Kidney (tissue), 14 donors: ENCODE data around the gene NEDD4L. TPM values are rescaled to one million over a fixed set of nuclear protein-coding genes. Genes with fewer than 3 reads are reported as not detected.

ENCODE experiments used
- DNase-seq, 5 donors: peaks; one replicate each; pipeline ENCODE4 v3.0.0-alpha.2; 2013 to 2020
- FAIRE-seq: peaks from 2 replicates; lab custom pipeline; 2012; peaks lifted over from hg19 to GRCh38; lab: Jason Lieb, UNC
- H3K27ac ChIP-seq, 2 donors: one replicate each; pipeline ENCODE4 v1.7.0; 2013; ENCODE audit warnings: low read depth in 2 of 2, low read length in 2 of 2, inconsistent platforms in 1 of 2
- H3K27me3 ChIP-seq: one replicate; pipeline ENCODE4 v1.7.1; 2013; ENCODE audit warnings: low read length, inconsistent platforms; ENCODE audit not compliant: control insufficient read depth, insufficient read depth
- H3K36me3 ChIP-seq, 3 donors: one replicate each; pipeline versions ENCODE4 v1.7.0 to v1.7.1; 2013; ENCODE audit warnings: low read length in 3 of 3, control low read depth in 1 of 3, inconsistent platforms in 1 of 3; ENCODE audit not compliant: insufficient read depth in 3 of 3, control insufficient read depth in 2 of 3
- H3K4me1 ChIP-seq, 3 donors: one replicate each; pipeline versions ENCODE4 v1.7.0 to v1.7.1; 2013; ENCODE audit warnings: low read length in 3 of 3, inconsistent platforms in 1 of 3, low read depth in 1 of 3; ENCODE audit not compliant: control insufficient read depth in 2 of 3, insufficient read depth in 2 of 3
- H3K4me3 ChIP-seq, 3 donors: one replicate each; pipeline versions ENCODE4 v1.7.0 to v1.8.1; 2013; ENCODE audit warnings: low read length in 3 of 3, control low read depth in 1 of 3, inconsistent platforms in 1 of 3
- H3K9ac ChIP-seq, 3 donors: one replicate each; pipeline versions ENCODE4 v1.7.0 to v1.7.1; 2013; ENCODE audit warnings: low read length in 3 of 3, control low read depth in 1 of 3, inconsistent platforms in 1 of 3
- H3K9me3 ChIP-seq, 3 donors: one replicate each; pipeline versions ENCODE4 v1.7.0 to v1.7.1; 2013; ENCODE audit warnings: low read length in 3 of 3, control low read depth in 1 of 3, inconsistent platforms in 1 of 3; ENCODE audit not compliant: control insufficient read depth in 2 of 3, insufficient read depth in 1 of 3
- intact Hi-C: fragments of 100-400 bp; cut with DNase I; formaldehyde crosslinking; loops from one replicate; pipeline ENCODE4 v1.11.1; 2022
- polyA plus RNA-seq: library from polyadenylated mRNA; stranded (reverse); fragments of 350-450 nt; fragmentation: Illumina TruSeq; extraction: RNeasy Lipid Tissue Mini Kit (QIAGEN cat#74804); gene quantifications from one replicate; pipeline ENCODE4 v1.2.3, GENCODE V29; 2014; ENCODE audit warnings: low read depth, low replicate concordance; ENCODE audit not compliant: insufficient read depth
- total RNA-seq: library from RNA; stranded (reverse); fragmentation: NEBNext Ultra II Directional; extraction: Animal tissue kit (Norgen Biotek cat#: 25700); gene quantifications from one replicate; pipeline ENCODE4 v1.2.1, GENCODE V29; 2021
- TF ChIP-seq, protein P1 (sequence below): IDR thresholded peaks from 3 replicates; pipeline ENCODE4 v1.5.1; 2012; ENCODE audit warnings: mild to moderate bottlenecking, moderate library complexity, borderline replicate concordance; ENCODE audit not compliant: insufficient read depth; ENCODE audit errors: extremely low read depth
- donor health status: control.
- donor health status: control.
- donor health status: control.
- donor health status: control.
- donor health status: control.
- donor health status: DM: yes; HTN: yes; CAD: no.
- donor health status: Normal renal cell carcinoma (clear cell type).

NEDD4L gene
- total and polyA plus RNA-seq, 2 donors from 2014 or later, result 90.8 to 95.7 TPM

DNA sequence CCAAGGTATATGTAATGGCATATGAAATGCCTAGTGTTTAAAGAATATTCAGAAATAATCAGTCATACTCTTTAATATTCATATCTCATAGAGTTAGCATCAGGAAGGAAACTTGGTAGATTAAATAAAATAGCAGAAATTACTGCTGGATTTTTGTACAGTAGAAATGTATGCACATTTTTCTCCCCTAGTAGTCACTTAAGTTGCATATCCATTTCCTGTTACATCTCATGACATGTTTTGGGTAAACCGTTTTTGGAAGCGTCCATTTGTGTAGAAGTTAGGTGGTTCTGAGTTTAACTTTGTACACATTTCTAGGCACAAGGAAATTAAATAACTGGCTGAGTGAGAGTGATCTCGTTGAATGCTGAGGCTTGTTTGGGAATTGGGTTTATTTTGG is 21.9 kb downstream of the NEDD4L start:
- Histone ChIP-seq H3K27ac (no peak overlapping the region), H3K4me1 (peaks cover 0 to 9% (median 0%) of the 10 kb centered on the region in 3 donors), H3K9me3 (no peaks in the 10 kb centered on the region), H3K4me3 (no peak overlapping the region), H3K36me3 (no peaks in the 10 kb centered on the region), H3K9ac (no peak overlapping the region), H3K27me3 (no peaks in the 10 kb centered on the region)
- TF ChIP-seq, protein P1, sequence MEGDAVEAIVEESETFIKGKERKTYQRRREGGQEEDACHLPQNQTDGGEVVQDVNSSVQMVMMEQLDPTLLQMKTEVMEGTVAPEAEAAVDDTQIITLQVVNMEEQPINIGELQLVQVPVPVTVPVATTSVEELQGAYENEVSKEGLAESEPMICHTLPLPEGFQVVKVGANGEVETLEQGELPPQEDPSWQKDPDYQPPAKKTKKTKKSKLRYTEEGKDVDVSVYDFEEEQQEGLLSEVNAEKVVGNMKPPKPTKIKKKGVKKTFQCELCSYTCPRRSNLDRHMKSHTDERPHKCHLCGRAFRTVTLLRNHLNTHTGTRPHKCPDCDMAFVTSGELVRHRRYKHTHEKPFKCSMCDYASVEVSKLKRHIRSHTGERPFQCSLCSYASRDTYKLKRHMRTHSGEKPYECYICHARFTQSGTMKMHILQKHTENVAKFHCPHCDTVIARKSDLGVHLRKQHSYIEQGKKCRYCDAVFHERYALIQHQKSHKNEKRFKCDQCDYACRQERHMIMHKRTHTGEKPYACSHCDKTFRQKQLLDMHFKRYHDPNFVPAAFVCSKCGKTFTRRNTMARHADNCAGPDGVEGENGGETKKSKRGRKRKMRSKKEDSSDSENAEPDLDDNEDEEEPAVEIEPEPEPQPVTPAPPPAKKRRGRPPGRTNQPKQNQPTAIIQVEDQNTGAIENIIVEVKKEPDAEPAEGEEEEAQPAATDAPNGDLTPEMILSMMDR, result no peak
- FAIRE-seq (no peak), DNase-seq (no peak)
- intact Hi-C loops, result loop anchor here (5.0 kb wide), 1 partner anchor 261 kb away; no protein-coding TSS in a partner anchor

DNA sequence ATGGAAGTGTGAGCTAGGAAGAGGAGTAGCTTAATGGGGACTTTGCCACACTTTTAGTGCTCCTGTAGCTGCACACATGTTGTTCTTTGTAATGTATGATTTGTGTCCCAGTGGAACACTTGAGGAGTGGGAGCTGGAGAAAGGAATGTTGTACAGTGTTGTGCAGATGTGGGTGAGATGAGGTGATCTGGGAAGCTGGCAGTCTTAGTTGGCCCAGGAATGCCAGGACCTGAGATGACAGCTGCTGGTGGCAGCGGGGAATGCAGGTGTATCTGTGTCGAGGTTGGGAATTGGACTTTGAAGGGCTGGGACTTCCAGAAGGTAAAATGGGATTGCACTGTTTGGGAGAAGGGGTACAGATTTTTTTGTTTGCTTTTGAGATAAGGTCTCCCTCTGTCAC is 23.6 kb downstream of the NEDD4L start:
- Histone ChIP-seq H3K36me3 (no peaks in the 10 kb centered on the region), H3K4me1 (peaks cover 0 to 9% (median 0%) of the 10 kb centered on the region in 3 donors), H3K9me3 (no peaks in the 10 kb centered on the region), H3K9ac (no peak overlapping the region), H3K4me3 (no peak overlapping the region), H3K27ac (no peak overlapping the region), H3K27me3 (no peaks in the 10 kb centered on the region)
- peak in 3 of 5 donors; percentile 45 to 80 (median 60) for DNase-seq
- FAIRE-seq, result no peak
- TF ChIP-seq, protein P1, result no peak
- intact Hi-C loops, result loop anchor here (5.0 kb wide), 1 partner anchor 260 kb away; no protein-coding TSS in a partner anchor

DNA sequence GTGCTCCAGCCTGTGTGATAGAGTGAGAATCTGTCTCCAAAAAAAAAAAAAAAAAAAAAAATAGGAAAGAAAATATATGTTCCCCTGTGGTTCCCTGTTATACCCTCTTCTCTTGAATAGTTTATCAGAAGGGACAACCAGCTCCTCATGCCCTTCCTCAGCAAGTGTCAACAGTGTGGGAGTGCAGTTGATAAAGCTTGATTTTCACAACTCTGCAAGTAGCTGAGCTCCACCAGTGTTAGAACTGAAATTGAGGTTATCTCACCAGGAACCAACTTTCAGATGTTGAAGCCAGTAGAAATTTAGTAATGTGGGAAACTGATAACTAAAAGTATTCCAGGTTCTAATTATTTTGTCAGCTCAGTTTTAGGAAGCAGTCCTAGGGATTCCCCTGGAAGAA is 25.1 kb downstream of the NEDD4L start:
- Histone ChIP-seq H3K4me1 (peaks cover 0 to 9% (median 0%) of the 10 kb centered on the region in 3 donors), H3K36me3 (no peaks in the 10 kb centered on the region), H3K9ac (peak overlapping the region in 1 of 3 donors; percentile 1), H3K4me3 (no peak overlapping the region), H3K27ac (no peak overlapping the region), H3K9me3 (no peaks in the 10 kb centered on the region), H3K27me3 (no peaks in the 10 kb centered on the region)
- TF ChIP-seq, protein P1, result no peak
- intact Hi-C loops, result loop anchor here (5.0 kb wide), 1 partner anchor 258 kb away; no protein-coding TSS in a partner anchor
- no peak for DNase-seq
- no peak for FAIRE-seq
